Measurements from ENCODE around the gene CMTM8.

Gene CMTM8

GRCh38 chr3:32310336-32310735 lies 71.9 kb downstream of the CMTM8 start:
- DNase-seq: no peak

GRCh38 chr3:32310918-32311839 lies 72.7 kb downstream of the CMTM8 start:
- no peak for DNase-seq

GRCh38 chr3:32312251-32312650 lies 73.8 kb downstream of the CMTM8 start:
- DNase-seq: no peak

GRCh38 chr3:32313169-32313568 lies 74.7 kb downstream of the CMTM8 start:
- no peak for DNase-seq

- DNase-seq: peak; percentile 16
Measured at GRCh38 chr3:32313723-32314473, 75.4 kb downstream of the CMTM8 start.

- DNase-seq: no peak
Measured at GRCh38 chr3:32315441-32315840, 77.0 kb downstream of the CMTM8 start.

- DNase-seq: no peak
Measured at GRCh38 chr3:32316319-32316718, 77.8 kb downstream of the CMTM8 start.

GRCh38 chr3:32316976-32317375 lies 78.5 kb downstream of the CMTM8 start:
- no peak for DNase-seq

- DNase-seq: no peak
Measured at GRCh38 chr3:32319607-32320006, 81.1 kb downstream of the CMTM8 start.

- no peak for DNase-seq
Measured at GRCh38 chr3:32320080-32320479, 81.6 kb downstream of the CMTM8 start.

GRCh38 chr3:32321095-32321790 lies 82.8 kb downstream of the CMTM8 start:
- DNase-seq: no peak

- DNase-seq: no peak
Measured at GRCh38 chr3:32322311-32322710, 83.8 kb downstream of the CMTM8 start.

- no peak for DNase-seq
Measured at GRCh38 chr3:32323604-32324003, 85.1 kb downstream of the CMTM8 start.

GRCh38 chr3:32325201-32325600 lies 86.7 kb downstream of the CMTM8 start:
- no peak for DNase-seq

- DNase-seq: no peak
Measured at GRCh38 chr3:32325927-32326326, 87.4 kb downstream of the CMTM8 start.

- no peak for DNase-seq
Measured at GRCh38 chr3:32326795-32327194, 88.3 kb downstream of the CMTM8 start.

- peak; percentile 66 for DNase-seq
Measured at GRCh38 chr3:32334675-32335074, 96.2 kb downstream of the CMTM8 start.

GRCh38 chr3:32335365-32336112 lies 97.1 kb downstream of the CMTM8 start:
- no peak for DNase-seq

- no peak for DNase-seq
Measured at GRCh38 chr3:32336113-32336498, 97.6 kb downstream of the CMTM8 start.

- no peak for DNase-seq
Measured at GRCh38 chr3:32337505-32337904, 99.0 kb downstream of the CMTM8 start.

- DNase-seq: peak; percentile 9
Measured at GRCh38 chr3:32340039-32340438, 101.6 kb downstream of the CMTM8 start.

- DNase-seq: no peak
Measured at GRCh38 chr3:32340611-32341365, 102.3 kb downstream of the CMTM8 start.

All from activated CD4-positive, alpha-beta T cell treated with anti-CD3 and anti-CD28 coated beads, Interleukin-2, amount 50 U/mL, for 1 hour (primary cell).